Fibroblast of the aortic adventitia (primary cell): ENCODE measurements around the gene HYLS1. TPM values are rescaled to one million over a fixed set of nuclear protein-coding genes. Genes with fewer than 3 reads are reported as not detected.

Experiments
- DNase-seq: peaks from one replicate; pipeline ENCODE4 v3.0.0-alpha.2; 2010; ENCODE audit warnings: low read depth
- H3K4me3 ChIP-seq: 2 replicates; pipeline ENCODE4 v1.5.1; 2011; ENCODE audit warnings: low read depth, mild to moderate bottlenecking, control low read depth, low read length, moderate library complexity
- total RNA-seq: library from RNA; depleted of rRNA; stranded (reverse); fragments of >200 nt; gene quantifications from 2 replicates; pipeline ENCODE4 v1.2.3, GENCODE V29; 2012; ENCODE audit warnings: low replicate concordance
- TF ChIP-seq, protein P1 (sequence below): IDR thresholded peaks from 2 replicates; pipeline ENCODE4 v1.5.1; 2011; ENCODE audit warnings: mild to moderate bottlenecking, low read length, control low read depth, inconsistent platforms; ENCODE audit not compliant: insufficient read depth

Gene HYLS1
- total RNA-seq, 1 donor = 15.3 TPM

DNA sequence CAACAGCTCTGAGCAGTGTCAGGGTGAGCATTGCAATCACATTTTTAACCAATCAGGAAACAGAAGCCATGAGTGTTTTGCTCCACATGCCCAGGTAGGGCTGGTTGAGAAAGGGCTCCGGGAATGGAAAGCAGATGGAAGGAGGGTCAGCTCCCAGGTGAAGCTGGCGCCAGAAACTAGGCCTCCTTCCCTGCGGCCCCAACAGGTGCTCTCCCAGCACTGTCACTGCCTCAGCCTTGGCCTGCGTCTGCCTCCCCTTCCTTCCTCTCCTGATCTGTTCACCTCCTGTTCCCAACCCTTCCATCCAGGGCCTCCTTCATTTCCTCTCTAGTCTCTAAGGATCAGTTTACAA is 53.8 kb downstream of the HYLS1 start:
- DNase-seq = no peak
- TF ChIP-seq, protein P1, sequence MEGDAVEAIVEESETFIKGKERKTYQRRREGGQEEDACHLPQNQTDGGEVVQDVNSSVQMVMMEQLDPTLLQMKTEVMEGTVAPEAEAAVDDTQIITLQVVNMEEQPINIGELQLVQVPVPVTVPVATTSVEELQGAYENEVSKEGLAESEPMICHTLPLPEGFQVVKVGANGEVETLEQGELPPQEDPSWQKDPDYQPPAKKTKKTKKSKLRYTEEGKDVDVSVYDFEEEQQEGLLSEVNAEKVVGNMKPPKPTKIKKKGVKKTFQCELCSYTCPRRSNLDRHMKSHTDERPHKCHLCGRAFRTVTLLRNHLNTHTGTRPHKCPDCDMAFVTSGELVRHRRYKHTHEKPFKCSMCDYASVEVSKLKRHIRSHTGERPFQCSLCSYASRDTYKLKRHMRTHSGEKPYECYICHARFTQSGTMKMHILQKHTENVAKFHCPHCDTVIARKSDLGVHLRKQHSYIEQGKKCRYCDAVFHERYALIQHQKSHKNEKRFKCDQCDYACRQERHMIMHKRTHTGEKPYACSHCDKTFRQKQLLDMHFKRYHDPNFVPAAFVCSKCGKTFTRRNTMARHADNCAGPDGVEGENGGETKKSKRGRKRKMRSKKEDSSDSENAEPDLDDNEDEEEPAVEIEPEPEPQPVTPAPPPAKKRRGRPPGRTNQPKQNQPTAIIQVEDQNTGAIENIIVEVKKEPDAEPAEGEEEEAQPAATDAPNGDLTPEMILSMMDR = no peak
- no peak overlapping the region for H3K4me3 ChIP-seq

DNA sequence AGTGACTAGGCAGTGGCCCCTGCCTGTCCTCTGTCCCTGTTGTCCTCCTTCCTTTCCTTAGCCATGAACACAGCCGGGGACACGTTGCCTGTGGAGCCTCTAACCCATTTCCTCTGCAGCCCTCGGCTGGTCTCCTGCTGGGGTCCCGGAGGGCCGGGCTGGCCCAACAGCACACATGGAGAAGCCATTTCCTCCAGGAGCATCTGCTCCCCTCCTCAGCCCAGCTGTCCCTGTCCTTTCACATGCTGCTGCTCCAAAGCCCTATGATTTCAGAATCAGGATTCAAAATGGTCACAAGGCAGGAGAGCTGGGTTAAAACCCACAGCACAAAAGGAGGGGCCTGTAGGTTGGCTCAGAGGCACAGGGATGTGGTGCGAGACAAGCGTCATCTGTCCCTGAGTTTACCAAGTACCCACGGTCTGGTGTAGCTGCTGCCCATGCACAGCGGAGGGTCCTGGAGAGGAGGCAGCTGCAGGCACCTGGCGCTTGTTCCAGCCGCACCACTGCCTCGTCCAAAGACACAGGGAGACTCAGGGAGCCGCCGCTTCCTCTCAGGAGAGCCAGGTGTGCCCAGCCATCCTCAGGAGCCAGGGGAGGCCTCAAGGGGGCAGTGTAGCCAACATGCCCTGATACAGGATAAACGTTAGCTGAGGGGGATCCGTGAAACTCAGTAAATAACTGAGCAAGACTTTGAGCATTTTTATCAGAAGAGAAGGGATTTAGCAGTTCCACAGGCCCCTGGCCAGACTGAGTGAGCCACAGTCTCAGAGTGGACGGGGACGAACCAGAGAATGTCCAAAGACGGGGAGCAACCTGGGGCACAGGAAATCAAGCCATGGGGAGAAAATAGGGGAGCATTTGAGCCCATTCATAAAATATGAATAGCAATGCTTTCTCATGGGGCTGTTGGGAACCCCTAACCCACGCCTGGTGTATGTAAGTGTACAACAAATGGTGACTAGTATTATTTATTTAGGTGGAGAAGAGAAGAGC is 54.4 kb downstream of the HYLS1 start:
- H3K4me3 ChIP-seq = no peak overlapping the region
- TF ChIP-seq, protein P1 = peak; percentile 77
- peak; percentile 37 for DNase-seq

DNA sequence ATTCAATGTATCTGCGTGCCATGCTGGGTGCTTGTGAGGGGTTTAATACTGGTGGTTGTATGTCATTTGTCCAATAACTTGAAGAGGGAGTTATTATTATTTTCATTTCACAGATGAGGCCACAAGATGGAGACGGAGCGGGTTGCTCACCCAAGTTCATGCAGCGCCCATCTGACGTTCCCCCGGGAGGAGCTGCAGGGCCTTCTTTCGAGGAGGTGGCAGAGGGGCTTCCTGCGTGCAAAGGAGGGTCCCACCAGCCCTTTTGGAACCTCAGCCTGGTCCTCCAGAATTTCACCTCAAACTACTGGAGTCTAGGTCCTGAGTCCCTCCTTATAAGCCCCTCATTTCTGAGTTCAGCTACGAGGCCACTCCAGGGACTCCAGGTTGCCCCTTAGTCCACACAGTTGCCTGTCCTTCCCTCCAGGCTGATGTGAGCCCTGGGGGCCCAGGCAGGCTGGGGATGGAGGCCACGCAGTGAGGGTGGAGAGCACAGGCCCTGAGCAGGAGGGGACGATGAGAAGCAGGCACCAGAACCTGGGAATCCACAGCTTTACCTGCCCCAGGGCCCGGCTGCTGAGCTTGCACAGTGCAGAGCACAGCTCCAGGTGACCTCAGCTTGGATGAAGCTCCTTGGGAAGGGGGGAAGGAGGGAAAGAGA is 55.4 kb downstream of the HYLS1 start:
- H3K4me3 ChIP-seq = no peak overlapping the region
- TF ChIP-seq, protein P1 = no peak
- no peak for DNase-seq

DNA sequence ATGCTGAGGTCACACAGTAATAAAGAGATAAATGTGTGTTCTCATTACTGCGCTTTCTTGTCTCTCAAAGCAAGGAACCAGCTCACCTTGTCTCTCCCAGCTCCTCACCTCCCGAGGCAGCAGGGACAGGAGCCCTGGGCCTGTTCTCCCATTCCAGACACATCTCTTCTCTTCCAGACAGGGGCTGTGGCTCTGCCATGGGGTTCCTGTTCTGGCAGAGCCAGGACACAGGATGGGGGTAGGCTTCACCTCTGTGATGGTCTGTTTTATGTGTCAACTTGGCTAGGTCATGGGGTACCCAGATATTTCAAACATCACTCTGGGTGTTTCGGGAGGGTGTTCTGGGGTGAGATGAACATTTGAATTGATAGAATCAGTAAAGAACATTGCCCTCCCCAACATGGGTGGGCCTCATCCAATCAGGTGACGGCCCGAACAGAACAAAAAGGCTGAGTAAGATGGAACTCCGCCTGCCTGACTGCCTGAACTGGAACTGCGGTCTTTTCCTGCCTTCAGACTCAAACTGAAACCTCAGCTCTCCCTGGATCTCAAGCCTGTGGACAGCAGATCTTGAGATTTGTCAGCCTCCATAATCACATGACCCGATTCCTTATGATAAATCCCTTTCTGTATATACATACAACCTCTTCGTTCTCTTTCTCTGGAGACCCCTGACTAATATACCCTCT is 56.3 kb downstream of the HYLS1 start:
- no peak overlapping the region for H3K4me3 ChIP-seq
- DNase-seq = no peak
- TF ChIP-seq, protein P1 = no peak

DNA sequence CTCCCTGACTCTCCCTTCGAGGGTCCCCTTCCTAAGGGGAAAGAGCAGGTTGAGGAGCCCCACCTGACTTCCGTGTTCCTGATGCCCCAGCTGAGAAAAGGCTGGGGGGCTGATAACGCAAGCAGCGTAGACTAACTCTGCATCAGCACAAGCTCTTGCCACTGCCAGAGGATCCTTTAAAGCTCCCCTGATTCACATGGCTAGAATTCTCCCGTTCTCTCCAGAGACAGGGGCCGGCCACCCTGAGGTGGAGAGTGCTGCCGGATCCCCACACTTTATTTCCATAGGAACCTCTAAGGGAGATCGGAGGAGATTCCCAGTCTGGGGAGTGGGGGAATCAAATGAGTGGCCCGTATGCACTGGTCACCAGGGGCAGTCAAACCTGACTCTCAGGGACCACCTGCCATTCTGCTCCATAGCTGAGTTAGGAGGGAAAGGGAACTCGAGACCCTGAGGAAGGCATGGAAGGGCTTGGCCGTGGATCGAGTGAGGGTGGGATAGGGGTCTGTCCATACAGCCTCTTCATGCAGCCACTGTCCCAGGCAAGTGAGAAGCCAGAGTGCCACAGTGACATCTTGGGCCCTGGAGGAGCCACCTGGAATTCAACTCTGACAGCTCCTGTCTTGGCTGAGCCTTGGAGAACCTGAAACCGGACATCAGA is 57.0 kb downstream of the HYLS1 start:
- TF ChIP-seq, protein P1 = no peak
- DNase-seq = no peak

More for the DNA sequence above, 57.0 kb downstream of the HYLS1 start:
- no peak overlapping the region for H3K4me3 ChIP-seq
